GM12891 (cell line): Measurements from ENCODE around the gene RNU1-4.
"Not testable (repeated sequence)": the region's sequence is repeated elsewhere in the genome, so short reads cannot be mapped to it uniquely, and the experiment has no call there.

Experiments used
- POLR2A ChIP-seq: IDR thresholded peaks from 2 replicates; pipeline ENCODE4 v1.6.1; 2011; ENCODE audit warnings: low read depth, low read length, control low read depth
- POLR2AphosphoS5 ChIP-seq: IDR thresholded peaks from 2 replicates; pipeline ENCODE4 v1.6.1; 2011; ENCODE audit warnings: low read depth, low read length, control low read depth
- TAF1 ChIP-seq: IDR thresholded peaks from 2 replicates; pipeline ENCODE4 v1.6.1; 2011; ENCODE audit warnings: low read depth, low read length, control low read depth

DNA sequence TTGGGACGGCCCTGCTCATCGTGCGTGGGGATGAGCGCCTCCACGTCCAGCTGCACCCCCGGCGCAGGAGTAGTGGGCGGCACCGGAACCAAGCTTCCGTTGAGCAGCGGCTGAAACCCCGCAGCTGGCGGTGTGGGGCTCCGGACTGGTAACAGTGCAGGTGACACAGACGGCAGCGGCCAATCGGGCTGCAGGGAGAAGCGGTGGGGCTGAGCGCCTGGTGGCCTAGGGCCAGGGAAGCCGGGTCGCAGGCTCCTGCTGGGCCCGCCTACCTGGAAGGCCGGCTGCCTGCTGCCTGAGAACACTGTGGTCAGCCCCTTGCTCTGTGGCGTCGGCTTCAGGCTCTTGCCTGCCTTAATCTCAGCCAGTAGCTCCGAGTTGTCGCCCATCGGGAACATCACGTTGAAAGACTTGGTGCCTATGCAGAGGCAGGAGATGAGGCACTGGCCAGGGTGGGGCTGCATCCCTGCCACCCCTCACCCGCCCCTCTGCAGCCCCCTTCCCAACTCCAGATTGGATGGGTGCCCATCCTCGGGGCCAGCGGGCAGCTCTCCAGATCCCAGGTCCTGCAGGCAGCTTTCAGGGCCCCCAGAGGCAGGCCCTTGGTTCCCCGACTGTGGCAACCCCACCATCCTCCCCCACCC, 43.7 kb upstream of the RNU1-4 start:
- TF ChIP-seq POLR2AphosphoS5, POLR2A, TAF1: not testable (repeated sequence)
